Cardiac atrium fibroblast (primary cell): ENCODE data around the gene DCTPP1. TPM values are rescaled to one million over a fixed set of nuclear protein-coding genes. Genes with fewer than 3 reads are reported as not detected.

Experiments
- total RNA-seq: library from RNA; depleted of rRNA; stranded (reverse); fragments of >200 nt; gene quantifications from 2 replicates; pipeline ENCODE4 v1.2.3, GENCODE V29; 2015

The DCTPP1 gene
- total RNA-seq: 14.6 and 19.8 TPM in 2 replicates

GRCh38 chr16:30429678-30430427 is at the start of gene DCTPP1:
DCTPP1 (minus strand) TSS chr16:30430030; CDS start chr16:30429980, 50 bp downstream.

GRCh38 chr16:30472328-30472942 is 42.6 kb upstream of the DCTPP1 start, which contains the start of gene ITGAL:
ITGAL (plus strand) TSS chr16:30472742; CDS start chr16:30472838, 96 bp downstream.

DNA sequence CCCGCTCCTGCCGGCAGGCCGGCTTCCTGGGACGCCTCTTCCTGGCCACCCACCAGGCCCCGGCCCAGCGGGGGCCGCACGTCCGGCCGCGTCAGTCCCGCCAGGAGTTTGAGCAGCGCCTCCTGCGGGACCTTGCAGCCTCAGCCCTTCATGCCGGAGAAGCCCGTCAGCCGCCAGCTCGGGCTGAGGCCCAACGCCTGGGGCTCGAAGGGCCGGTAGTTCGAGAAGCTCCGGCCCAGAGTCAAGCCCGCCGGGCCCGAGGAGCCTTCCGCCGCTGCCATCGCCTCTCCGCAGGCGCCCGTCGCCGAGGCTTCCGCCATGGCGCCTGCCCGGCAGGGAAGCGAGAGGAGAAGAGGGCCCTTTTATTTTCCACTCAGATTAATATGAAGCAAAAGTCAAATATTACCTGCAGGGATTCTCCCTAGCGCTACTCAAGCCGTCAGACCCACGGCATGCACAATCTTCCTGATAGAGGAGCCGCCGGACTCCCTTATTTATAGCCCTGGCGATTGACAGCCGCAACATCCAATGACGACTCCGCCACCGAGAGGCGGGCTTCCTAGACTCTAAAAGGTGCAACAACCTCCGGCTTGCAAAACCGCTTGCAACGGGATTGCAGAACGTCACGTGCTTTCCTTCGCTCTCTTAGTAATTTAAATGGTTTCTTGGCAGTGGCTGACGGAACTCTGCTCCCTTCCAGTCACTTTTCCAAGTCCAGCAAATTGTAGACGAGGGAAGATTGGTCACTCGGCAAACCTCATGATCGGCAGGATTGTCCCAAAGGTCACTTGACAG is 15.8 kb upstream of the DCTPP1 start, which contains the start of gene SEPHS2:
Gene SEPHS2, minus strand, starts transcription at position 467 of the 795 bp plus-strand sequence. Its CDS starts 147 bp downstream, at position 320.

DNA sequence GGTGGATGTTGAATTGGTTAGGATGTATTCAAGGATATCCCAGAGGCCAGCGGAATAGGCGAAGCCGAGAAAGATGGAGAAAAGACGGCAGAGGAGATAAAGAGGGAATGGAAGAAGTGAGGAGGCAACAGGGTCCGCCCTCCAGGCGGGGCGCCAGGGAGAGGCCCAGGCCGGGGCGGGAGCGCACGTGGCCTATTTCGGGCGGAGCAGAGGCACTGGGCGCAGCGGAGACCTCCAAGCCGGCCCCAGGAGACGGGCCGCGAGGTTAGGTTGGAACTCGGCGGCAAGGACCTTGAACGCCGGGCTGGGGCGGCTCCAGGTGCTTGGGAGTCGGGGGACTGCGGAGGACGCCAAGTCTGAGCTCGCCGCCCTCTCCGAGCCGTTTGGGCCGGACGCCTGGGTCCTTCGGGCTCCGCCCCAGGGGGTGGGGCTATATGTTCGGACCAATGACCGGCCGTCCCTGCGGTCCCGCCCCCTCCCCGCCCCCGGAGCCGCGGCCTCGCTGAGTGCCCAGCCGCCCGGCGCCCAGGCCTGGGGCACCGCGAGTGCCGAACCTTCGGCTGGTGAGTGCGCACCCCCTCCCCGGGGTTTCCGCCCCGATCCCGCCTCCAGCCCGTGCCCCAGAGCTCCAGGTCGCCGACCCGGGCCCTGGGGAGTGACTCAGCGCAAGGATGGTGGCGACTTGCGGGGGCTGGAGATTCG is 22.6 kb downstream of the DCTPP1 start, which contains the start of gene ZNF771:
Gene ZNF771, plus strand, starts transcription at position 505 of the 702 bp plus-strand sequence. CDS start 448 bp downstream, outside the sequence.

DNA sequence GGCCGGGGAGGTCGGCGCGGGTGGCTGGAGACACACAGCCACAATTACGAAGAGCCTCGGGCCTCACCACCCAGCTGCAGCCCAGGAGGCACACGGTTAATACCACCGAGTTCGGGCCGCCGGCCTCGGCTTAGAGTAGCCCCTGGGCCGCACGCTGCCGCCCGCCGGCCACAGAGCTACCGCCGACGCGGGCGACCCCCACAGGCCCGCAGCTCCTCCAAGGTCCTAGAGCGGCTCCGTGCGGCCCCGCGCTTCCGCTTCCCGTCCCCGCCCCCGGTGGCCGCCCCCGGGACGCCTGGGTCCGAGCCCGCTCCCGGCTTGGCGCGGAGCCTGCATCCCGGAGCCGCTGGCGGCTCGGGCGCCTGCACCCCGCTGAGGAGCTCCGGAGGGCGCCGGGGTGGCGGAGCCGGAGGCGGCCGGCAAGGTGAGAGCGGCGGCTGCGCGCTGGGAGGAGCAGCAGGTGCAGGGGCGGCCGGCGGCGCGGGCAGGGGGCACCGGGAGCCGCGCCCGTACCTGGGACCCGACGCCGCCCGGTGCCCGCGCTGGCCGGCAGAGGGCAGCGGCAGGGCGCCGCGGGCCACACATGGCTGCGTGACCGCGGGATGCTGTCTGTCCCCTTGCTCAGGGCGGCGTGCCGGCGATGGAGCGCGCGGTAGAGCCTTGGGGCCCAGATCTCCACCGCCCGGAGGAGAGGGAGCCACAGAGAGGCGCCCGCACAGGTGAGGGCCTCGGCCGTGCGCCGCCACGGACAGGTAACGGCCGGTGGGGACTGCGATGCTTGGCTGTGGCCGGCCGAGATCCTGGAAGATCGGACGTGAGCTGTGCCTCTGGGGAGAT is 34.5 kb downstream of the DCTPP1 start, which contains the start of gene ZNF48:
Gene ZNF48, plus strand, starts transcription at position 266 of the 837 bp plus-strand sequence. Its CDS starts 375 bp downstream, at position 641.

GRCh38 chr16:30382111-30382881 is 47.5 kb downstream of the DCTPP1 start, which contains the start of gene SEPTIN1:
SEPTIN1 (minus strand) TSS chr16:30382561; CDS start chr16:30382542, 19 bp downstream.

DNA sequence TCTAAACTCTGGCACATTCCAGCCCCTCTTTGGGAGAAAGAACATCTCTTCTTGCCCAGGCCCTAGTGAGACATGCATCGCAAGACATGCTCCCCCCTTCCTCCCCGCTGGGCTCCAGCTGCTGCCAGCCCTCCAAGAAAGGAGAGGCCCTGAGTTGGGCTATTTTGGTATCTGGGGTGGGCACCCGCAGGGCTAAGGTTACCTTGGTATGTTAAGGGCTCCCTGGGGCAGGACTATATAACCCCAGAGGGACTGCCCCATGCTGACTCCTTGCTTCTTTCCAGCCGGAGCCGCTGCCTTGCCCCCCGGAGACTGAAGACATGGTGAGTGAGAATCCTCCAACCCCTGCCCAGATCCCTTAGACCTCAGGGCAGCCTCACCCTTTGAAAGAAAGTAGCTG is 55.3 kb downstream of the DCTPP1 start, which contains the start of gene MYL11:
Gene MYL11, plus strand, starts transcription at position 265 of the 400 bp plus-strand sequence. Its CDS starts 56 bp downstream, at position 321.

Other genes with a start within 250 kb of the DCTPP1 start
- gene CORO1A, start 246.4 kb downstream of the DCTPP1 start, total RNA-seq: under 0.01 and 0.90 TPM in 2 replicates
- gene BOLA2B, start 236.4 kb downstream of the DCTPP1 start, total RNA-seq: 272 and 348 TPM in 2 replicates
- gene SLX1A, start 236.2 kb downstream of the DCTPP1 start, total RNA-seq: 16.4 and 43.6 TPM in 2 replicates
- gene SULT1A3, start 230.8 kb downstream of the DCTPP1 start, total RNA-seq: 7.1 and 13.4 TPM in 2 replicates
- gene NPIPB13, start 181.6 kb downstream of the DCTPP1 start, total RNA-seq: 0.18 and 1.5 TPM in 2 replicates
- 42.4 and 48.6 TPM in 2 replicates for gene CD2BP2, start 74.7 kb downstream of the DCTPP1 start, total RNA-seq
- gene TBC1D10B, start 59.5 kb downstream of the DCTPP1 start, total RNA-seq: 32.0 and 44.6 TPM in 2 replicates
- not detected in 2 replicates for gene MYL11, start 55.2 kb downstream of the DCTPP1 start, total RNA-seq
- gene SEPTIN1, start 47.5 kb downstream of the DCTPP1 start, total RNA-seq: not detected in 2 replicates
- 3.7 and 7.6 TPM in 2 replicates for gene ZNF48, start 34.6 kb downstream of the DCTPP1 start, total RNA-seq
- gene ZNF771, start 22.4 kb downstream of the DCTPP1 start, total RNA-seq: 11.9 and 17.2 TPM in 2 replicates
- 16.4 and 24.5 TPM in 2 replicates for gene SEPHS2, start 15.8 kb upstream of the DCTPP1 start, total RNA-seq
- gene ITGAL, start 42.7 kb upstream of the DCTPP1 start, total RNA-seq: not detected in 2 replicates
- gene ZNF768, start 96.5 kb upstream of the DCTPP1 start, total RNA-seq: 23.6 and 24.8 TPM in 2 replicates
- gene ZNF747, start 104.8 kb upstream of the DCTPP1 start, total RNA-seq: 6.9 and 11.3 TPM in 2 replicates
- 7.3 and 9.0 TPM in 2 replicates for gene ZNF764, start 128.3 kb upstream of the DCTPP1 start, total RNA-seq
- gene ZNF688, start 141.7 kb upstream of the DCTPP1 start, total RNA-seq: 6.6 and 11.7 TPM in 2 replicates
- 4.9 and 8.1 TPM in 2 replicates for gene ZNF785, start 155.7 kb upstream of the DCTPP1 start, total RNA-seq
- 3.6 and 7.5 TPM in 2 replicates for gene ZNF689, start 180.4 kb upstream of the DCTPP1 start, total RNA-seq
- gene PRR14, start 220.9 kb upstream of the DCTPP1 start, total RNA-seq: 5.0 and 12.6 TPM in 2 replicates
- gene FBRS, start 228.4 kb upstream of the DCTPP1 start, total RNA-seq: 17.8 and 19.7 TPM in 2 replicates